SK-N-SH treated with all-trans-retinoic acid at 6 μM for 48 hours (cell line): ENCODE results near the gene MAML2.

Experiments
- ATAC-seq: fragments of 200-7000 bp; cut with Tn5 transposase; 3 replicates; pipeline ENCODE4 v1.9.1; 2020; ENCODE audit warnings: mild to moderate bottlenecking, moderate library complexity
- ARNTL ChIP-seq: fragments of 450-650 bp; formaldehyde crosslinking; IDR thresholded peaks from 2 replicates; pipeline ENCODE4 v1.5.0; 2020; ENCODE audit warnings: low read depth, mild to moderate bottlenecking, moderate library complexity, borderline replicate concordance
- BACH2 ChIP-seq: fragments of 250-450 bp; sonication (Bioruptor Pico); IDR thresholded peaks from 2 replicates; pipeline ENCODE4 v1.9.0; 2021; ENCODE audit warnings: mild to moderate bottlenecking, borderline replicate concordance
- CSDC2 ChIP-seq: fragments of 250-450 bp; sonication (Bioruptor Pico); IDR thresholded peaks from 2 replicates; pipeline ENCODE4 v1.5.0; 2020; ENCODE audit warnings: mild to moderate bottlenecking, moderate library complexity
- CSRNP3 ChIP-seq: fragments of 250-450 bp; sonication (Bioruptor Pico); IDR thresholded peaks from 2 replicates; pipeline ENCODE4 v1.5.1; 2021; ENCODE audit warnings: mild to moderate bottlenecking, moderate library complexity
- ISL1 ChIP-seq: fragments of 250-450 bp; sonication (Bioruptor Pico); IDR thresholded peaks from 2 replicates; pipeline ENCODE4 v2.1.2; 2022; ENCODE audit warnings: mild to moderate bottlenecking, moderate library complexity
- OSR1 ChIP-seq: fragments of 250-450 bp; sonication (Bioruptor Pico); IDR thresholded peaks from 2 replicates; pipeline ENCODE4 v1.8.0; 2022; ENCODE audit warnings: moderate library complexity, mild to moderate bottlenecking, inconsistent platforms
- PATZ1 ChIP-seq: fragments of 250-450 bp; sonication (Bioruptor Pico); IDR thresholded peaks from 2 replicates; pipeline ENCODE4 v1.8.0; 2020; ENCODE audit warnings: mild to moderate bottlenecking, moderate library complexity, borderline replicate concordance
- RARB ChIP-seq: fragments of 250-450 bp; sonication (Bioruptor Pico); IDR thresholded peaks from 2 replicates; pipeline ENCODE4 v1.8.0; 2021; ENCODE audit warnings: mild to moderate bottlenecking, moderate library complexity
- TCF4 ChIP-seq: fragments of 250-450 bp; sonication (Bioruptor Pico); IDR thresholded peaks from 2 replicates; pipeline ENCODE4 v1.8.0; 2021; ENCODE audit warnings: mild to moderate bottlenecking, moderate library complexity, borderline replicate concordance
- TOX ChIP-seq: fragments of 250-450 bp; sonication (Bioruptor Pico); IDR thresholded peaks from 2 replicates; pipeline ENCODE4 v1.8.0; 2021; ENCODE audit warnings: mild to moderate bottlenecking, moderate library complexity, borderline replicate concordance
- ZNF70 ChIP-seq: fragments of 450-650 bp; formaldehyde crosslinking; IDR thresholded peaks from 2 replicates; pipeline ENCODE4 v1.5.0; 2020; ENCODE audit warnings: mild to moderate bottlenecking, moderate library complexity
- TF ChIP-seq, protein P1 (sequence below): fragments of 250-450 bp; sonication (Bioruptor Pico); IDR thresholded peaks from 2 replicates; pipeline ENCODE4 v1.5.0; 2020; ENCODE audit warnings: mild to moderate bottlenecking, moderate library complexity
- TF ChIP-seq, protein P2 (sequence below): fragments of 250-450 bp; sonication (Bioruptor Pico); IDR thresholded peaks from 2 replicates; pipeline ENCODE4 v1.8.0; 2021; ENCODE audit warnings: low read depth, mild to moderate bottlenecking, moderate library complexity, borderline replicate concordance
- TF ChIP-seq, protein P3 (sequence below): fragments of 250-450 bp; sonication (Bioruptor Pico); IDR thresholded peaks from 2 replicates; pipeline ENCODE4 v1.5.1; 2020; ENCODE audit warnings: low read depth, mild to moderate bottlenecking, moderate library complexity

The MAML2 gene

DNA sequence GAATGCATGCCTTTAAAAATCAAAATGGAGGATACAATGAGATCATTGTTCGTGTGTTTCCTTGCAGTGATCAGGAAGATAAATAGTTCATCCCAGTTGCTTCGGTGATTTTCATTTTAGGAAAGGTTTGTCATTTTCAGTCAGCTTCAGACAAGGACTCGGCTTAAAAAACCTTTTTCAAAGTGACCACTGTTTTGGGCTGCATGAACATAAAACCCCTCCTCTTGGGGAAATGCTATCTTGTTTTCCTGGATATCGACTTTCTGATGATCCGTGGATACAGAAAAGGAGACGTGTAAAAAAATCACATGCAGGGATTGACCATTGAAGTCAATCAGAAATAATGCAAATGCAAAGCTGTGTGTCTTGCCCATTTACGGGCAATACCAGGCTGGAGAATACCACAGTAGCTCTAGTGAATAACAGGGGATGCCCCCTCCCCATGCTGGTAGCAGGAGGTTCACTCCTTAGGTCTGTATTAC is 146.8 kb downstream of the MAML2 start:
- no peak for ATAC-seq
- TF ChIP-seq ARNTL: no peak

DNA sequence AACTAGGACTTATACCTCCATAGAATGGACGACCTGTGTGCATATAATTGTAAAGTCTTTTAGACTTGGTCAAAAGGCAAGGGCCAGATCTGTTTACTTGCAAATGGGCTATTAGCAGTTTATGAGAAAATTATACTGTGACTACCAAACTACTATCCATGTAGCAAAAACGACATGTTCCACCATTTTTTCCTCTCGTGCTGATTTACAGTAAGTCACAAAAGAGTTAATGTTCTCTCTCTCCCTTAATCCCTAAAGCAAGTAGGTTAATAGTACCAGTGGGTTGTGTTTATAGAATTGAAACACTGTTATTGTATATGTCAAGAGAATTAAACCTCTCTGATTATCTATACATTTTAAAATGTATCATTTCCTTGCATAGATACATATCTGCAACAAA is 147.3 kb downstream of the MAML2 start:
- TF ChIP-seq CSRNP3: no peak
- no peak for TF ChIP-seq ISL1 (CRISPR knock-in tag)
- TF ChIP-seq, protein P1, sequence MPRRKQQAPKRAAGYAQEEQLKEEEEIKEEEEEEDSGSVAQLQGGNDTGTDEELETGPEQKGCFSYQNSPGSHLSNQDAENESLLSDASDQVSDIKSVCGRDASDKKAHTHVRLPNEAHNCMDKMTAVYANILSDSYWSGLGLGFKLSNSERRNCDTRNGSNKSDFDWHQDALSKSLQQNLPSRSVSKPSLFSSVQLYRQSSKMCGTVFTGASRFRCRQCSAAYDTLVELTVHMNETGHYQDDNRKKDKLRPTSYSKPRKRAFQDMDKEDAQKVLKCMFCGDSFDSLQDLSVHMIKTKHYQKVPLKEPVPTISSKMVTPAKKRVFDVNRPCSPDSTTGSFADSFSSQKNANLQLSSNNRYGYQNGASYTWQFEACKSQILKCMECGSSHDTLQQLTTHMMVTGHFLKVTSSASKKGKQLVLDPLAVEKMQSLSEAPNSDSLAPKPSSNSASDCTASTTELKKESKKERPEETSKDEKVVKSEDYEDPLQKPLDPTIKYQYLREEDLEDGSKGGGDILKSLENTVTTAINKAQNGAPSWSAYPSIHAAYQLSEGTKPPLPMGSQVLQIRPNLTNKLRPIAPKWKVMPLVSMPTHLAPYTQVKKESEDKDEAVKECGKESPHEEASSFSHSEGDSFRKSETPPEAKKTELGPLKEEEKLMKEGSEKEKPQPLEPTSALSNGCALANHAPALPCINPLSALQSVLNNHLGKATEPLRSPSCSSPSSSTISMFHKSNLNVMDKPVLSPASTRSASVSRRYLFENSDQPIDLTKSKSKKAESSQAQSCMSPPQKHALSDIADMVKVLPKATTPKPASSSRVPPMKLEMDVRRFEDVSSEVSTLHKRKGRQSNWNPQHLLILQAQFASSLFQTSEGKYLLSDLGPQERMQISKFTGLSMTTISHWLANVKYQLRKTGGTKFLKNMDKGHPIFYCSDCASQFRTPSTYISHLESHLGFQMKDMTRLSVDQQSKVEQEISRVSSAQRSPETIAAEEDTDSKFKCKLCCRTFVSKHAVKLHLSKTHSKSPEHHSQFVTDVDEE (CRISPR knock-in tag): no peak
- TF ChIP-seq ARNTL: no peak
- no peak for TF ChIP-seq OSR1 (CRISPR knock-in tag)
- TF ChIP-seq BACH2 (CRISPR knock-in tag): no peak
- TF ChIP-seq RARB (CRISPR knock-in tag): no peak
- no peak for TF ChIP-seq PATZ1 (CRISPR knock-in tag)
- TF ChIP-seq, protein P2, sequence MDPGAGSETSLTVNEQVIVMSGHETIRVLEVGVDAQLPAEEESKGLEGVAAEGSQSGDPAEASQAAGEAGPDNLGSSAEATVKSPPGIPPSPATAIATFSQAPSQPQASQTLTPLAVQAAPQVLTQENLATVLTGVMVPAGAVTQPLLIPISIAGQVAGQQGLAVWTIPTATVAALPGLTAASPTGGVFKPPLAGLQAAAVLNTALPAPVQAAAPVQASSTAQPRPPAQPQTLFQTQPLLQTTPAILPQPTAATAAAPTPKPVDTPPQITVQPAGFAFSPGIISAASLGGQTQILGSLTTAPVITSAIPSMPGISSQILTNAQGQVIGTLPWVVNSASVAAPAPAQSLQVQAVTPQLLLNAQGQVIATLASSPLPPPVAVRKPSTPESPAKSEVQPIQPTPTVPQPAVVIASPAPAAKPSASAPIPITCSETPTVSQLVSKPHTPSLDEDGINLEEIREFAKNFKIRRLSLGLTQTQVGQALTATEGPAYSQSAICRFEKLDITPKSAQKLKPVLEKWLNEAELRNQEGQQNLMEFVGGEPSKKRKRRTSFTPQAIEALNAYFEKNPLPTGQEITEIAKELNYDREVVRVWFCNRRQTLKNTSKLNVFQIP (CRISPR knock-in tag): no peak
- no peak for ATAC-seq

GRCh38 chr11:96194581-96195374 is 148.2 kb downstream of the MAML2 start:
- peak; percentile 14; the same call in 1 of the 3 replicates for ATAC-seq
- TF ChIP-seq TOX (CRISPR knock-in tag) (no peak), CSDC2 (CRISPR knock-in tag) (no peak), TCF4 (CRISPR knock-in tag) (no peak), PATZ1 (CRISPR knock-in tag) (no peak), ZNF70 (no peak)
- TF ChIP-seq, protein P3, sequence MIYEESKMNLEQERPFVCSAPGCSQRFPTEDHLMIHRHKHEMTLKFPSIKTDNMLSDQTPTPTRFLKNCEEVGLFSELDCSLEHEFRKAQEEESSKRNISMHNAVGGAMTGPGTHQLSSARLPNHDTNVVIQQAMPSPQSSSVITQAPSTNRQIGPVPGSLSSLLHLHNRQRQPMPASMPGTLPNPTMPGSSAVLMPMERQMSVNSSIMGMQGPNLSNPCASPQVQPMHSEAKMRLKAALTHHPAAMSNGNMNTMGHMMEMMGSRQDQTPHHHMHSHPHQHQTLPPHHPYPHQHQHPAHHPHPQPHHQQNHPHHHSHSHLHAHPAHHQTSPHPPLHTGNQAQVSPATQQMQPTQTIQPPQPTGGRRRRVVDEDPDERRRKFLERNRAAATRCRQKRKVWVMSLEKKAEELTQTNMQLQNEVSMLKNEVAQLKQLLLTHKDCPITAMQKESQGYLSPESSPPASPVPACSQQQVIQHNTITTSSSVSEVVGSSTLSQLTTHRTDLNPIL: no peak
- TF ChIP-seq, protein P2 (CRISPR knock-in tag): no peak
